Measurements from ENCODE around the gene TMEM254. TPM values are rescaled to one million over a fixed set of nuclear protein-coding genes. Genes with fewer than 3 reads are reported as not detected.
"Not testable (repeated sequence)": the region's sequence is repeated elsewhere in the genome, so short reads cannot be mapped to it uniquely, and the experiment has no call there.

Gene TMEM254
- total and polyA plus RNA-seq, 2 donors from 2014 or later: 21.1 to 29.5 TPM

GRCh38 chr10:80041162-80041561 lies 37.3 kb upstream of the TMEM254 start:
- FAIRE-seq (no peak), DNase-seq (no peak)
- TF ChIP-seq, protein P1, sequence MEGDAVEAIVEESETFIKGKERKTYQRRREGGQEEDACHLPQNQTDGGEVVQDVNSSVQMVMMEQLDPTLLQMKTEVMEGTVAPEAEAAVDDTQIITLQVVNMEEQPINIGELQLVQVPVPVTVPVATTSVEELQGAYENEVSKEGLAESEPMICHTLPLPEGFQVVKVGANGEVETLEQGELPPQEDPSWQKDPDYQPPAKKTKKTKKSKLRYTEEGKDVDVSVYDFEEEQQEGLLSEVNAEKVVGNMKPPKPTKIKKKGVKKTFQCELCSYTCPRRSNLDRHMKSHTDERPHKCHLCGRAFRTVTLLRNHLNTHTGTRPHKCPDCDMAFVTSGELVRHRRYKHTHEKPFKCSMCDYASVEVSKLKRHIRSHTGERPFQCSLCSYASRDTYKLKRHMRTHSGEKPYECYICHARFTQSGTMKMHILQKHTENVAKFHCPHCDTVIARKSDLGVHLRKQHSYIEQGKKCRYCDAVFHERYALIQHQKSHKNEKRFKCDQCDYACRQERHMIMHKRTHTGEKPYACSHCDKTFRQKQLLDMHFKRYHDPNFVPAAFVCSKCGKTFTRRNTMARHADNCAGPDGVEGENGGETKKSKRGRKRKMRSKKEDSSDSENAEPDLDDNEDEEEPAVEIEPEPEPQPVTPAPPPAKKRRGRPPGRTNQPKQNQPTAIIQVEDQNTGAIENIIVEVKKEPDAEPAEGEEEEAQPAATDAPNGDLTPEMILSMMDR (IDR thresholded peaks at IDR 0.05; ENCODE audit: borderline replicate concordance, extremely low read depth, insufficient read depth): no peak
- Histone ChIP-seq H3K27ac (ENCODE audit: low read depth in 2 of 2, low read length in 2 of 2) (no peak overlapping the region), H3K27me3 (ENCODE audit: control insufficient read depth, insufficient read depth, low read length) (no peaks in the 10 kb centered on the region), H3K36me3 (ENCODE audit: control insufficient read depth in 2 of 3, insufficient read depth in 3 of 3, low read length in 3 of 3) (no peaks in the 10 kb centered on the region), H3K4me1 (ENCODE audit: control insufficient read depth in 2 of 3, insufficient read depth in 2 of 3, low read depth in 1 of 3, low read length in 3 of 3) (no peaks in the 10 kb centered on the region), H3K9me3 (ENCODE audit: control insufficient read depth in 2 of 3, insufficient read depth in 1 of 3, low read length in 3 of 3) (no peaks in the 10 kb centered on the region), H3K9ac (ENCODE audit: low read length in 3 of 3) (no peak overlapping the region), H3K4me3 (ENCODE audit: low read length in 3 of 3) (no peak overlapping the region)
- intact Hi-C loops (cut with DNase I): no loop called here

- FAIRE-seq; H3K36me3 ChIP-seq (ENCODE audit: control insufficient read depth in 2 of 3, insufficient read depth in 3 of 3, low read length in 3 of 3); H3K4me1 ChIP-seq (ENCODE audit: control insufficient read depth in 2 of 3, insufficient read depth in 2 of 3, low read depth in 1 of 3, low read length in 3 of 3); intact Hi-C loops (cut with DNase I); H3K27me3 ChIP-seq (ENCODE audit: control insufficient read depth, insufficient read depth, low read length); H3K27ac ChIP-seq (ENCODE audit: low read depth in 2 of 2, low read length in 2 of 2); H3K9ac ChIP-seq (ENCODE audit: low read length in 3 of 3); H3K9me3 ChIP-seq (ENCODE audit: control insufficient read depth in 2 of 3, insufficient read depth in 1 of 3, low read length in 3 of 3); H3K4me3 ChIP-seq (ENCODE audit: low read length in 3 of 3): not testable (repeated sequence)
- peak in 1 of 5 donors; percentile 46 for DNase-seq
These were observed 33.5 kb upstream of the TMEM254 start for GRCh38 chr10:80044935-80045334.

DNA sequence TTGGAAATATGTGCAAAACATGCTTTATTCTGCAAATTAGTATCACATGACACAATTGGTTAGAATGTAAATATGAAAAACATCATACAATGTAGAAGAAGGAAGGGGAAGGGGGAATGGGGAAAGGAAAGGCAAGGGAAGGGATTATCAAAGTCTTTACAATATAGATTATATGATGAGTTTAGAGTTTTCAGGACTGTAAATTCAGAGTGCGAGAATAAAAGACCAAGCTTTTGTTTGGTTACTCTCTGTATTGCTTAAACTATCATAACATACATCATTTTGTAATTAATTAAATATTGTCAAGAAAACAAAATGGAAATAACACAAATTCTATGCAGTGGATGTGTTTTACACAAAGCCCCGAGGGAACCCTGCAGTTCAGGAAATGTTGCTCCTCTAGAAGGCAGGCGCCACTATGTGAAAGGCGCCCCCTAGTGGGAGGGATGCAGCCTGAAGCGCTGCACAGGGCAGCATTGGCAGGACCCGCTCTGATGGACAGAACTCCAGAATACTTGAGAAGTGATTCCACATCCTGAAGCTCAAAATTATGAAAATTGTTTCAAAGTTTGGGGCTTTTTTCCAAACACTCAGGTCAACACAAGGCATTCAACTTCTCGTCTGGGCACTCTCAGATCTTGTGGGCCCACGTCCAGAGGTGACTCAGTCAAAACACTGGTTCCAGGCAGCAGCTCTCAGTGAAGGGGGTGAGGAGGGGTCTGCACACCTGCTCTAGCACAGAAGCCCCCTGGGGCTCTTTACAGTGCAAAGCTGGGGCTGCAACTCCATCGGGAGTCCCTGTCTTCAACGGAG lies 31.6 kb upstream of the TMEM254 start:
- no peaks in the 10 kb centered on the region for H3K9me3 ChIP-seq (ENCODE audit: control insufficient read depth in 2 of 3, insufficient read depth in 1 of 3, low read length in 3 of 3)
- H3K27ac ChIP-seq (ENCODE audit: low read depth in 2 of 2, low read length in 2 of 2): no peak overlapping the region
- peak; percentile 76 to 84 (median 79) for DNase-seq
- intact Hi-C loops (cut with DNase I): no loop called here
- H3K27me3 ChIP-seq (ENCODE audit: control insufficient read depth, insufficient read depth, low read length): no peaks in the 10 kb centered on the region
- no peaks in the 10 kb centered on the region for H3K36me3 ChIP-seq (ENCODE audit: control insufficient read depth in 2 of 3, insufficient read depth in 3 of 3, low read length in 3 of 3)
- H3K4me1 ChIP-seq (ENCODE audit: control insufficient read depth in 2 of 3, insufficient read depth in 2 of 3, low read depth in 1 of 3, low read length in 3 of 3): no peaks in the 10 kb centered on the region
- TF ChIP-seq, protein P1 (IDR thresholded peaks at IDR 0.05; ENCODE audit: borderline replicate concordance, extremely low read depth, insufficient read depth): peak; percentile 88
- no peak for FAIRE-seq
- no peak overlapping the region for H3K4me3 ChIP-seq (ENCODE audit: low read length in 3 of 3)
- no peak overlapping the region for H3K9ac ChIP-seq (ENCODE audit: low read length in 3 of 3)

GRCh38 chr10:80050752-80051151 lies 27.7 kb upstream of the TMEM254 start:
- no peak overlapping the region for H3K27ac ChIP-seq (ENCODE audit: low read depth in 2 of 2, low read length in 2 of 2)
- TF ChIP-seq, protein P1 (IDR thresholded peaks at IDR 0.05; ENCODE audit: borderline replicate concordance, extremely low read depth, insufficient read depth): no peak
- no peaks in the 10 kb centered on the region for H3K27me3 ChIP-seq (ENCODE audit: control insufficient read depth, insufficient read depth, low read length)
- intact Hi-C loops (cut with DNase I): no loop called here
- no peaks in the 10 kb centered on the region for H3K9me3 ChIP-seq (ENCODE audit: control insufficient read depth in 2 of 3, insufficient read depth in 1 of 3, low read length in 3 of 3)
- no peaks in the 10 kb centered on the region for H3K36me3 ChIP-seq (ENCODE audit: control insufficient read depth in 2 of 3, insufficient read depth in 3 of 3, low read length in 3 of 3)
- no peak overlapping the region for H3K4me3 ChIP-seq (ENCODE audit: low read length in 3 of 3)
- H3K9ac ChIP-seq (ENCODE audit: low read length in 3 of 3): no peak overlapping the region
- H3K4me1 ChIP-seq (ENCODE audit: control insufficient read depth in 2 of 3, insufficient read depth in 2 of 3, low read depth in 1 of 3, low read length in 3 of 3): no peaks in the 10 kb centered on the region
- DNase-seq (no peak), FAIRE-seq (no peak)
